ENCODE measurements around the gene DDX46. TPM values are rescaled to one million over a fixed set of nuclear protein-coding genes. Genes with fewer than 3 reads are reported as not detected.

The DDX46 gene
- polyA plus RNA-seq, 1 donor from 2014 or later: 46.8 TPM

DNA sequence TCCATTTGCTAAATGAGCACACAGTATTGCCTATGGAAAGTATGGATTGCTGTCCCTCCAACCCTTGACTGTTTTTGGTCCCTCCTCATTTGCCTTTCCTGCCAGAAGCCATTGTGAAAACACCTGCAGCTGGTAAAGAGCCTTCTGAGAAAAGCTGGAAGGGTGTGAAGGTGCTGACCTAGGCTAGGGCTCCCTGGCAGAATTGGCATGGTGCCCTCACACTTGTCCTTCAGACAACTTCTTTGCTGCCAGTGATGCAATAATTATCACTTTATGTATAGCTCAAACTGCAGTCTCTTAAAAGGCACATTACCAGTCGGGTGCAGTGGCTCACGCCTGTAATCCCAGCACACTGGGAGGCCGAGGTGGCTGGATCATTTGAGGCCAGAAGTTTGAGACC lies 119.8 kb downstream of the DDX46 start:
- no peak overlapping the region for H2AFZ ChIP-seq (ENCODE audit: low read depth, low read length)
- no peaks in the 10 kb centered on the region for H3K36me3 ChIP-seq (ENCODE audit: insufficient read depth, low read length)
- no peaks in the 10 kb centered on the region for H3K9me3 ChIP-seq (ENCODE audit: low read length)
- H3K4me2 ChIP-seq (ENCODE audit: low read length): no peak overlapping the region
- no peaks in the 10 kb centered on the region for H4K20me1 ChIP-seq (ENCODE audit: insufficient read depth)
- H3K9ac ChIP-seq (ENCODE audit: low read length): no peak overlapping the region
- H3F3A ChIP-seq (ENCODE audit: insufficient read depth, low read length, poor library complexity, severe bottlenecking): no peaks in the 10 kb centered on the region
- H3K4me3 ChIP-seq (ENCODE audit: low read length): no peak overlapping the region
- no peak for TF ChIP-seq TAF1 (IDR thresholded peaks at IDR 0.05; ENCODE audit: low read depth)
- TF ChIP-seq, protein P1, sequence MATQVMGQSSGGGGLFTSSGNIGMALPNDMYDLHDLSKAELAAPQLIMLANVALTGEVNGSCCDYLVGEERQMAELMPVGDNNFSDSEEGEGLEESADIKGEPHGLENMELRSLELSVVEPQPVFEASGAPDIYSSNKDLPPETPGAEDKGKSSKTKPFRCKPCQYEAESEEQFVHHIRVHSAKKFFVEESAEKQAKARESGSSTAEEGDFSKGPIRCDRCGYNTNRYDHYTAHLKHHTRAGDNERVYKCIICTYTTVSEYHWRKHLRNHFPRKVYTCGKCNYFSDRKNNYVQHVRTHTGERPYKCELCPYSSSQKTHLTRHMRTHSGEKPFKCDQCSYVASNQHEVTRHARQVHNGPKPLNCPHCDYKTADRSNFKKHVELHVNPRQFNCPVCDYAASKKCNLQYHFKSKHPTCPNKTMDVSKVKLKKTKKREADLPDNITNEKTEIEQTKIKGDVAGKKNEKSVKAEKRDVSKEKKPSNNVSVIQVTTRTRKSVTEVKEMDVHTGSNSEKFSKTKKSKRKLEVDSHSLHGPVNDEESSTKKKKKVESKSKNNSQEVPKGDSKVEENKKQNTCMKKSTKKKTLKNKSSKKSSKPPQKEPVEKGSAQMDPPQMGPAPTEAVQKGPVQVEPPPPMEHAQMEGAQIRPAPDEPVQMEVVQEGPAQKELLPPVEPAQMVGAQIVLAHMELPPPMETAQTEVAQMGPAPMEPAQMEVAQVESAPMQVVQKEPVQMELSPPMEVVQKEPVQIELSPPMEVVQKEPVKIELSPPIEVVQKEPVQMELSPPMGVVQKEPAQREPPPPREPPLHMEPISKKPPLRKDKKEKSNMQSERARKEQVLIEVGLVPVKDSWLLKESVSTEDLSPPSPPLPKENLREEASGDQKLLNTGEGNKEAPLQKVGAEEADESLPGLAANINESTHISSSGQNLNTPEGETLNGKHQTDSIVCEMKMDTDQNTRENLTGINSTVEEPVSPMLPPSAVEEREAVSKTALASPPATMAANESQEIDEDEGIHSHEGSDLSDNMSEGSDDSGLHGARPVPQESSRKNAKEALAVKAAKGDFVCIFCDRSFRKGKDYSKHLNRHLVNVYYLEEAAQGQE (IDR thresholded peaks at IDR 0.05; ENCODE audit: borderline replicate concordance): no peak
- no peak for TF ChIP-seq SMC3 (conservative IDR thresholded peaks at IDR 0.05; ENCODE audit: poor library complexity)
- no peak for TF ChIP-seq MXI1 (conservative IDR thresholded peaks at IDR 0.05; ENCODE audit: poor library complexity, severe bottlenecking)
- TF ChIP-seq EP300 (conservative IDR thresholded peaks at IDR 0.05; ENCODE audit: poor library complexity, severe bottlenecking): no peak
- no peak for TF ChIP-seq RAD21 (conservative IDR thresholded peaks at IDR 0.05)
- TF ChIP-seq POLR2AphosphoS5 (IDR thresholded peaks at IDR 0.05): no peak
- no peak for TF ChIP-seq EZH2 (IDR thresholded peaks at IDR 0.05; ENCODE audit: borderline replicate concordance, insufficient read depth, low read length, poor library complexity, severe bottlenecking)
- TF ChIP-seq, protein P2, sequence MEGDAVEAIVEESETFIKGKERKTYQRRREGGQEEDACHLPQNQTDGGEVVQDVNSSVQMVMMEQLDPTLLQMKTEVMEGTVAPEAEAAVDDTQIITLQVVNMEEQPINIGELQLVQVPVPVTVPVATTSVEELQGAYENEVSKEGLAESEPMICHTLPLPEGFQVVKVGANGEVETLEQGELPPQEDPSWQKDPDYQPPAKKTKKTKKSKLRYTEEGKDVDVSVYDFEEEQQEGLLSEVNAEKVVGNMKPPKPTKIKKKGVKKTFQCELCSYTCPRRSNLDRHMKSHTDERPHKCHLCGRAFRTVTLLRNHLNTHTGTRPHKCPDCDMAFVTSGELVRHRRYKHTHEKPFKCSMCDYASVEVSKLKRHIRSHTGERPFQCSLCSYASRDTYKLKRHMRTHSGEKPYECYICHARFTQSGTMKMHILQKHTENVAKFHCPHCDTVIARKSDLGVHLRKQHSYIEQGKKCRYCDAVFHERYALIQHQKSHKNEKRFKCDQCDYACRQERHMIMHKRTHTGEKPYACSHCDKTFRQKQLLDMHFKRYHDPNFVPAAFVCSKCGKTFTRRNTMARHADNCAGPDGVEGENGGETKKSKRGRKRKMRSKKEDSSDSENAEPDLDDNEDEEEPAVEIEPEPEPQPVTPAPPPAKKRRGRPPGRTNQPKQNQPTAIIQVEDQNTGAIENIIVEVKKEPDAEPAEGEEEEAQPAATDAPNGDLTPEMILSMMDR (IDR thresholded peaks at IDR 0.05; ENCODE audit: poor library complexity, severe bottlenecking): no peak
- H3K79me2 ChIP-seq (replicated peaks; ENCODE audit: insufficient read depth, low read length): peaks cover 35% of the 10 kb centered on the region
- no peaks in the 10 kb centered on the region for H3K9me2 ChIP-seq (ENCODE audit: insufficient read depth, low read length)
- no peak overlapping the region for H3K27ac ChIP-seq (ENCODE audit: low read length)
- H3K27me3 ChIP-seq (ENCODE audit: insufficient read depth, low read depth, low read length): no peaks in the 10 kb centered on the region

DNA sequence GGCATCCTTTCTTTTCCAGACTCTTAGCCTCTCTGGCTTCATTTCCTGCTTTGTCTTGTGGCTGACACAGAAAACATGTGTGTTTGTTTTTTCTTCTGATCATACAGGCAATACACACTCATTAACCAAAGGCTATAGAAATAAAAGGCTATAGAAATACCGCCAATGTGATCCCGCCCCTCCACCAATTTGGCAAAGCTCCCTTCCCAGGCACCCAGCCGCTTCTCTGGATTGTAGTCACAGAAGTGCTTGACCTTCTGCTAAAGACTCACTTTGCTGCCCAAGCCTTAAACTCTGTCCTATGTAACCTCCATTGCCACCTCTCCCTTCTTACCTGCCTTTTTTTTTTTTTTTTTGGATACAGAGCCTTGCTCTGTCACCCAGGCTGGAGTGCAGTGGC lies 120.9 kb downstream of the DDX46 start:
- Histone ChIP-seq H3K9me3 (ENCODE audit: low read length) (no peaks in the 10 kb centered on the region), H3F3A (ENCODE audit: insufficient read depth, low read length, poor library complexity, severe bottlenecking) (no peaks in the 10 kb centered on the region), H3K27ac (ENCODE audit: low read length) (no peak overlapping the region), H3K9me2 (ENCODE audit: insufficient read depth, low read length) (no peaks in the 10 kb centered on the region), H4K20me1 (ENCODE audit: insufficient read depth) (no peaks in the 10 kb centered on the region), H3K27me3 (ENCODE audit: insufficient read depth, low read depth, low read length) (no peaks in the 10 kb centered on the region), H3K4me2 (ENCODE audit: low read length) (no peak overlapping the region), H2AFZ (ENCODE audit: low read depth, low read length) (no peak overlapping the region), H3K79me2 (replicated peaks; ENCODE audit: insufficient read depth, low read length) (peaks cover 35% of the 10 kb centered on the region), H3K4me3 (ENCODE audit: low read length) (no peak overlapping the region), H3K36me3 (ENCODE audit: insufficient read depth, low read length) (no peaks in the 10 kb centered on the region), H3K9ac (ENCODE audit: low read length) (no peak overlapping the region)
- no peak for TF ChIP-seq MXI1 (conservative IDR thresholded peaks at IDR 0.05; ENCODE audit: poor library complexity, severe bottlenecking)
- no peak for TF ChIP-seq POLR2AphosphoS5 (IDR thresholded peaks at IDR 0.05)
- no peak for TF ChIP-seq RAD21 (conservative IDR thresholded peaks at IDR 0.05)
- no peak for TF ChIP-seq EP300 (conservative IDR thresholded peaks at IDR 0.05; ENCODE audit: poor library complexity, severe bottlenecking)
- TF ChIP-seq, protein P2 (IDR thresholded peaks at IDR 0.05; ENCODE audit: poor library complexity, severe bottlenecking): no peak
- TF ChIP-seq SMC3 (conservative IDR thresholded peaks at IDR 0.05; ENCODE audit: poor library complexity): no peak
- TF ChIP-seq EZH2 (IDR thresholded peaks at IDR 0.05; ENCODE audit: borderline replicate concordance, insufficient read depth, low read length, poor library complexity, severe bottlenecking): no peak
- TF ChIP-seq TAF1 (IDR thresholded peaks at IDR 0.05; ENCODE audit: low read depth): no peak

Small RNA genes within 50 kb of the gene (small RNA-seq; reads per million reads assigned to genes)
- 0 to 0.08 (median 0) reads per million in 3 experiments for gene RNU6-757P

Other genes starting within 250 kb of the DDX46 start
- gene JADE2, start 233.1 kb upstream of the DDX46 start, polyA plus RNA-seq: 0.84 and 1.9 TPM in 2 replicates
- 31.3 and 37.5 TPM in 2 replicates for gene SAR1B, start 126.0 kb upstream of the DDX46 start, polyA plus RNA-seq
- gene SEC24A, start 110.0 kb upstream of the DDX46 start, polyA plus RNA-seq: 23.5 and 24.7 TPM in 2 replicates
- 79.0 and 104 TPM in 2 replicates for gene CAMLG, start 20.2 kb upstream of the DDX46 start, polyA plus RNA-seq
- gene C5orf24, start 87.2 kb downstream of the DDX46 start, polyA plus RNA-seq: 62.4 and 71.7 TPM in 2 replicates
- gene TXNDC15, start 115.6 kb downstream of the DDX46 start, polyA plus RNA-seq: 127 and 147 TPM in 2 replicates
- 4.7 and 6.0 TPM in 2 replicates for gene PCBD2, start 146.4 kb downstream of the DDX46 start, polyA plus RNA-seq
- gene CATSPER3, start 209.1 kb downstream of the DDX46 start, polyA plus RNA-seq: 0.17 and 0.80 TPM in 2 replicates